ENCODE measurements around the gene SPATA31A6. TPM values are rescaled to one million over a fixed set of nuclear protein-coding genes. Genes with fewer than 3 reads are reported as not detected.
"Not testable (repeated sequence)": the region's sequence is repeated elsewhere in the genome, so short reads cannot be mapped to it uniquely, and the experiment has no call there.

The SPATA31A6 gene
- polyA plus RNA-seq (2012; ENCODE audit: insufficient read depth, insufficient read length, low read depth): not detected

- H3K9me3 ChIP-seq; H3K27me3 ChIP-seq; H3K4me1 ChIP-seq; H3K36me3 ChIP-seq; DNase-seq; H3K4me3 ChIP-seq (ENCODE audit: low read depth, low read length): not testable (repeated sequence)
Observed at GRCh38 chr9:42183359-42183758, at the start of gene SPATA31A6. SPATA31A6 (plus strand) TSS chr9:42183659; CDS start chr9:42183688, 29 bp downstream.

GRCh38 chr9:42160299-42160698, 23.2 kb upstream of the SPATA31A6 start:
- not testable (repeated sequence) for DNase-seq

GRCh38 chr9:42219861-42220260, 36.4 kb downstream of the SPATA31A6 start:
- not testable (repeated sequence) for H3K4me3 ChIP-seq (ENCODE audit: low read depth, low read length); DNase-seq; H3K36me3 ChIP-seq; H3K9me3 ChIP-seq; H3K27me3 ChIP-seq; H3K4me1 ChIP-seq

More at GRCh38 chr9:42160299-42160698, 23.2 kb upstream of the SPATA31A6 start:
- not testable (repeated sequence) for H3K27me3 ChIP-seq; H3K4me3 ChIP-seq (ENCODE audit: low read depth, low read length); H3K4me1 ChIP-seq; H3K9me3 ChIP-seq; H3K36me3 ChIP-seq

GRCh38 chr9:42223230-42223629, 39.8 kb downstream of the SPATA31A6 start:
- H3K27me3 ChIP-seq; H3K4me3 ChIP-seq (ENCODE audit: low read depth, low read length); H3K4me1 ChIP-seq; H3K36me3 ChIP-seq; H3K9me3 ChIP-seq; DNase-seq: not testable (repeated sequence)

GRCh38 chr9:42233031-42233430, 49.6 kb downstream of the SPATA31A6 start:
- not testable (repeated sequence) for H3K4me1 ChIP-seq; H3K36me3 ChIP-seq; H3K9me3 ChIP-seq; H3K4me3 ChIP-seq (ENCODE audit: low read depth, low read length); H3K27me3 ChIP-seq; DNase-seq

- not testable (repeated sequence) for H3K4me1 ChIP-seq; H3K4me3 ChIP-seq (ENCODE audit: low read depth, low read length); H3K27me3 ChIP-seq; H3K9me3 ChIP-seq; H3K36me3 ChIP-seq; DNase-seq
Observed at GRCh38 chr9:42234610-42235009, 51.2 kb downstream of the SPATA31A6 start.

- DNase-seq; H3K9me3 ChIP-seq; H3K36me3 ChIP-seq; H3K4me1 ChIP-seq; H3K27me3 ChIP-seq; H3K4me3 ChIP-seq (ENCODE audit: low read depth, low read length): not testable (repeated sequence)
Observed at GRCh38 chr9:42235352-42235991, 52.0 kb downstream of the SPATA31A6 start.

- DNase-seq; H3K9me3 ChIP-seq; H3K36me3 ChIP-seq; H3K4me1 ChIP-seq; H3K27me3 ChIP-seq; H3K4me3 ChIP-seq (ENCODE audit: low read depth, low read length): not testable (repeated sequence)
Observed at GRCh38 chr9:42236097-42236496, 52.6 kb downstream of the SPATA31A6 start.

GRCh38 chr9:42237381-42237780, 53.9 kb downstream of the SPATA31A6 start:
- not testable (repeated sequence) for DNase-seq; H3K36me3 ChIP-seq; H3K9me3 ChIP-seq; H3K4me3 ChIP-seq (ENCODE audit: low read depth, low read length); H3K4me1 ChIP-seq; H3K27me3 ChIP-seq

GRCh38 chr9:42238862-42239261, 55.4 kb downstream of the SPATA31A6 start:
- not testable (repeated sequence) for H3K9me3 ChIP-seq; DNase-seq; H3K4me1 ChIP-seq; H3K4me3 ChIP-seq (ENCODE audit: low read depth, low read length); H3K36me3 ChIP-seq; H3K27me3 ChIP-seq
